ENCODE results near the gene RNF152.

DNA sequence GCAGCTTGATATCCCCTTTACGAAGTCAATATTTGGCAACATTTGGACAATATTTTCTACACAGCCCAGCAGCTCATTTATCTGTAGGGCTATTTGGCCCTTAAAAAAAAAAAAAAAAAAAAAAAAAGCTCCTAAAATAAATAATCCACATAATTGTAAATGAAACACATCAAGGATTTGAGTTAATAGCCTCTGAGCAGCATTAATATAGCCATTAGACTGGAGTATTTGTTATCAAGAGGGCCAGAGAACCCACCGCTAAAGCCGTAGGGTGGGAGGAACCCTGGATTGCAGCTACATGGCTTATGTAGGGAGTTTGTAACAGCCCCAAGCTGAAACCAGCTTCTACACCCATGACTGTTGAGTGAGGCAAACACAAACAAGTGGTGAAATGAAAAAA, 84.5 kb downstream of the RNF152 start:
- TF ChIP-seq POLR2AphosphoS5 (IDR thresholded peaks at IDR 0.05): no peak
- no peak for TF ChIP-seq POLR2A (IDR thresholded peaks at IDR 0.05; ENCODE audit: low read depth)
- TF ChIP-seq, protein P1, sequence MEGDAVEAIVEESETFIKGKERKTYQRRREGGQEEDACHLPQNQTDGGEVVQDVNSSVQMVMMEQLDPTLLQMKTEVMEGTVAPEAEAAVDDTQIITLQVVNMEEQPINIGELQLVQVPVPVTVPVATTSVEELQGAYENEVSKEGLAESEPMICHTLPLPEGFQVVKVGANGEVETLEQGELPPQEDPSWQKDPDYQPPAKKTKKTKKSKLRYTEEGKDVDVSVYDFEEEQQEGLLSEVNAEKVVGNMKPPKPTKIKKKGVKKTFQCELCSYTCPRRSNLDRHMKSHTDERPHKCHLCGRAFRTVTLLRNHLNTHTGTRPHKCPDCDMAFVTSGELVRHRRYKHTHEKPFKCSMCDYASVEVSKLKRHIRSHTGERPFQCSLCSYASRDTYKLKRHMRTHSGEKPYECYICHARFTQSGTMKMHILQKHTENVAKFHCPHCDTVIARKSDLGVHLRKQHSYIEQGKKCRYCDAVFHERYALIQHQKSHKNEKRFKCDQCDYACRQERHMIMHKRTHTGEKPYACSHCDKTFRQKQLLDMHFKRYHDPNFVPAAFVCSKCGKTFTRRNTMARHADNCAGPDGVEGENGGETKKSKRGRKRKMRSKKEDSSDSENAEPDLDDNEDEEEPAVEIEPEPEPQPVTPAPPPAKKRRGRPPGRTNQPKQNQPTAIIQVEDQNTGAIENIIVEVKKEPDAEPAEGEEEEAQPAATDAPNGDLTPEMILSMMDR (IDR thresholded peaks at IDR 0.05): no peak
